GM19025 (cell line): ENCODE data around the gene SRP72.
A peak's percentile ranks its signal among the peaks of the same experiment; 100 is the strongest.

Experiments used
- ATAC-seq: cut with Tn5 transposase; IDR thresholded peaks from one replicate; pipeline ENCODE4 v1.9.1; 2021; ENCODE audit warnings: mild to moderate bottlenecking, low read depth, moderate library complexity; ENCODE audit not compliant: unreplicated experiment

SRP72 gene

GRCh38 chr4:56540826-56541225 is 73.4 kb downstream of the SRP72 start:
- ATAC-seq: no peak

GRCh38 chr4:56544573-56545131 is 77.2 kb downstream of the SRP72 start:
- peak; percentile 96 for ATAC-seq

- no peak for ATAC-seq
Measured at GRCh38 chr4:56550642-56551041, 83.2 kb downstream of the SRP72 start.

- no peak for ATAC-seq
Measured at GRCh38 chr4:56551516-56551915, 84.1 kb downstream of the SRP72 start.

GRCh38 chr4:56552273-56552672 is 84.9 kb downstream of the SRP72 start:
- no peak for ATAC-seq
